Measurements from ENCODE around the gene IGF1.

DNA sequence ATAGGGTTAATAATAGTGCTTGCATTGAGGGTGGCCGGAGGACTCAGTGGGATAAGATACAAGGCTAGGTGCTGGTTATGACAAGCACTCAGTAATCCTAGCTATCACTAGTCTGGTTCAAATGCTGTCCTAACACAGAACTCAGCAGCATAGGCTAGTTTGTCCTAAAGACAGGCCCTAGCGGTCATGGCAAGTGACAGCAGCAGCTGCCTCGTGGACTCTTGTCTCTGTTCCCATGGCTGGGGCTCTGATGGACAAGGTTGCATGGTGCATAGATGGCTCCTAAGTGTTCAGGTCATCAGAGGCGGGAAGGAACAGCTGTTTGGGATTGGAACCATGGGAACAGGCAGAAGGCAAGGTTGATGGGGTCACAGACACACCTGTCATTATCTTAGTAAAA is 42.4 kb upstream of the IGF1 start:
- TF ChIP-seq CTCF (conservative IDR thresholded peaks at IDR 0.05; ENCODE audit: low read length) (no peak), EZH2phosphoT487 (IDR thresholded peaks at IDR 0.05; ENCODE audit: borderline replicate concordance) (no peak)
